GM10266 (cell line): ENCODE results near the gene NT5DC1.

Experiments used
- DNase-seq: peaks from one replicate; pipeline ENCODE4 v3.0.0; 2012; ENCODE audit errors: extremely low spot score
- TF ChIP-seq, protein P1 (sequence below): IDR thresholded peaks from 2 replicates; pipeline ENCODE4 v1.5.1; 2012; ENCODE audit warnings: mild to moderate bottlenecking, low read depth; ENCODE audit not compliant: control insufficient read depth, insufficient read depth; ENCODE audit errors: missing control alignments

NT5DC1 gene

DNA sequence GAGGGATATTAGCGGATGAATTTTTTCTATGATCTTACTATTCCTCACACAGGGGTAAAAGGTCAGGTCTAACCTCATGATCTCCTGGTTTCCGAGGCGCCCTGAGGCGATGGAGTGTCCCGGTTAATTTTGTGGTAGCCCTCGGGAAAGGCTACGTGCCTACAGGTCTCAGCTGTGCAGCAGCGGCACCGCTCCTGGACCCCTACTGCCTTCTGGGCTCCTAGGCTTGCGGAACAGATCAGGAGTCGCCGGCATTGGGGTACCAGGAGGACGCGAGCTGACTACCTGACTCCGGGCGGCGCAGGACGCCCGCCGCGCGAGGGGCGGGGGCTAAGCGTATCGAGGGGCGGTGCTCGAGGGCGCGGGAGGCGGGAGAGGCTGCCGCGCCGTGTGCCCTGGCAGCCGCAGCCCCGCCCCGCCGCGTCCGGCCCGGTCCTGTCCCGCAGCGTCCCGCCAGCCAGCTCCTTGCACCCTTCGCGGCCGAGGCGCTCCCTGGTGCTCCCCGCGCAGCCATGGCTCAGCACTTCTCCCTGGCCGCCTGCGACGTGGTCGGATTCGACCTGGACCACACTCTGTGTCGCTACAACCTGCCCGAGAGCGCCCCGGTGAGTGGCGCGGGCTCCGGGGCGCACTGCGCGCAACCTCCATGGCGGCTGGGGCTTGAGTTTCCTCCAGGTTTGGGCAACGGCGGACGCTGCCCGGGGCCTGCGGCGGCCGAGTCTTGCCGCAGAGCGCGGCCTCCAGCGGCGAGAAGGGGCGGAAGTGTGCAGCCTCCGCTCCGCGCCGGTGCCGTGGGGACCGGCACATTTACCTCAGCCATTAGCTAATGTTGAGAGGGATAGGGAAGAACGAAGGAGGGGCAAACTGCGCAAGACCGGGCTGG is at the start of gene NT5DC1:
TSS of gene NT5DC1 (plus strand) at position 435 of the 883 bp plus-strand sequence. CDS start at position 513, 78 bp downstream.
- DNase-seq = peak; percentile 90
- TF ChIP-seq, protein P1, sequence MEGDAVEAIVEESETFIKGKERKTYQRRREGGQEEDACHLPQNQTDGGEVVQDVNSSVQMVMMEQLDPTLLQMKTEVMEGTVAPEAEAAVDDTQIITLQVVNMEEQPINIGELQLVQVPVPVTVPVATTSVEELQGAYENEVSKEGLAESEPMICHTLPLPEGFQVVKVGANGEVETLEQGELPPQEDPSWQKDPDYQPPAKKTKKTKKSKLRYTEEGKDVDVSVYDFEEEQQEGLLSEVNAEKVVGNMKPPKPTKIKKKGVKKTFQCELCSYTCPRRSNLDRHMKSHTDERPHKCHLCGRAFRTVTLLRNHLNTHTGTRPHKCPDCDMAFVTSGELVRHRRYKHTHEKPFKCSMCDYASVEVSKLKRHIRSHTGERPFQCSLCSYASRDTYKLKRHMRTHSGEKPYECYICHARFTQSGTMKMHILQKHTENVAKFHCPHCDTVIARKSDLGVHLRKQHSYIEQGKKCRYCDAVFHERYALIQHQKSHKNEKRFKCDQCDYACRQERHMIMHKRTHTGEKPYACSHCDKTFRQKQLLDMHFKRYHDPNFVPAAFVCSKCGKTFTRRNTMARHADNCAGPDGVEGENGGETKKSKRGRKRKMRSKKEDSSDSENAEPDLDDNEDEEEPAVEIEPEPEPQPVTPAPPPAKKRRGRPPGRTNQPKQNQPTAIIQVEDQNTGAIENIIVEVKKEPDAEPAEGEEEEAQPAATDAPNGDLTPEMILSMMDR = peak; percentile 44

DNA sequence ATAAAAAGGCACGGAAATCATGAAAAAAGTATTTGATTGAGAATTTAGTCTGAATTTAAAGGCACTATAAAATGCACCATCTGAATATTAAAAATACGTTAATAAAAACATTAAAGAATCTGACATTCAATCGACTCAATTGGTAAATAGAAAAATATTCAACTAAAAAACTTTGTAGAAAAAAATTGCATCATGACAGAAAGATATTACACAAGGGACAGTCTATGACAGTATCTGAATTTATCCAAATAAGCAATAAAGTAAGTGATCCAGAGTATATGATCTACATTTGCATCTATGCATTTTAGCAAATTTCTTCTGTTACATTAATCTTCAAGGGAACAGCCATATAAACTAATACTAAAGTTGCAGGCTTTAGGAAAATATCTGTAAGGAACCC is 49.4 kb upstream of the NT5DC1 start:
- TF ChIP-seq, protein P1 = no peak
- no peak for DNase-seq

DNA sequence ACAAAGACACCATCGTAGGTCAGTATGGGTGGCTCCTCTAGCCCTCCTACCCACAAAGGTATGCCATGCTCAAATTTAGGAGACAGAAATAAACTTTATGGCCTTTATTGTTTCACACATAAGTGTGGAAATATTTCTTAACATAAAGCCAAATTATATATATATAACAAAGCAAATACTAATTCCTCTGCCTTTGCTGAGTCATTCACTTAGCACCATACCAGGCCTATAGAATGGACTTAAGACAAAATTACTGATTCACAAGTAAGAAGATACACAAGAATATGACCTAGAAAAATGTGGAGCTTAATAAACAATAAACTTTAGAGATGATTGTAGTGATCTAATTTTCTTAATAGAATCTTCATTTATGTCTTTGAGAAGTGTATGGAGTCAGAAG is 45.1 kb upstream of the NT5DC1 start:
- TF ChIP-seq, protein P1 = no peak
- no peak for DNase-seq

DNA sequence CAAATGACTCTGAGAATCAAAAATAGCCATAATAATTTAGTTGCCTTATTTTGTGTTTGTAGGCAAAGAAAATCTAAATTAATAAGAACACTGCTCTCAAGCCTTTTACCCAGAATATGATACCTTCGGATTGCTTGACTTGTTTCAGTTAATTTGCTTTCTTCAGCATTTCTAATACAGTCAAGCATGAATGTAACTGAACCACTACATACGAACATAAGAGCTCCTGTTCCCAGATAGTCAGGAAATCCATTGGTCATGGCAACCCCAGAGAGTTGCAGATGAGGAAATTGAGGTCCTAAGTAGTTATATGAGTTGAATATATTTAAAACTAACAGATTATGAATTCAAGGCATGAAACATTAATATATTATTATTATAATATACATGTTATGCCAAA is 42.9 kb upstream of the NT5DC1 start:
- no peak for DNase-seq

DNA sequence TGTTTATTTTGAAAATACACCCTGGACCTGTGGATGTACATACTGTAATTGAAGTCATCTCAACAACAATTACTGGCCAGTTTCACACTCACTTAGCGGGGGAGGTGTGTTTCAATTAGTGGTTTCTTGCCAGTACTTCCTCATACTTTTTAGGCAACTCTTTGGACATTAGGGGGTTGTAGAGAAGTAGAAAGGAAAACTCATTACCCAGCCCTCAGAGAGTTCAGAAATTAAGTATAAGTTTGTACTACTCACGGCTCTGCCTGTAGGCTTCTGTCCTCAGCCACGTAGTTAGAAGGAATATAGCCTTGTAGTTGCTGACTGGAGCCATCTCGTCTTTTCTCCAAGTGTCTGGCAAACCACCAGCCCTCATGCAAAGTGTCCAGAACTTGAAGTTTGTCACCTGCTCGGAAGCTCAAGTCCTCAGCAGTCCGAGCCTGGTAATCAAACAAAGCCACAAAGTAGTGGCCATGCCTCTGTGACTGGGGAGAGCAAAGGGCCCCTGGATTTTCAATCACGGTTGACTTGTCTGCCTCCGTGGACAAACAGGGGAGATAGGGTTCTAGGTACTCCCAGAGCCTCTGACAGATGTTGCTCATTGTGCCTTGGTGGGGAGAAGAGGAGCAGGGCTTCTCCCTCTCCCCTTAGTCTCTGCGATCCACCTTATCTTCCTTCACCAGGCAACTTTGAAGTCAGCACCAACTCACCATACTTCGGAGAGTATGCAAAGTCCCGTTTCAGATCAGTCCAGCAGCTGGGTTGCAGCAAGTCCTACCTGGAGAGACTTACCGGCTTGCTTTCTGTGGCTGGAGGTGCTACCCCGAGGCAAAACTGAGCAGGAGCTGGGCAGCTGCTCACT is 40.7 kb upstream of the NT5DC1 start:
- TF ChIP-seq, protein P1 = no peak
- DNase-seq = no peak

More for the DNA sequence above, 42.9 kb upstream of the NT5DC1 start:
- TF ChIP-seq, protein P1 = no peak

DNA sequence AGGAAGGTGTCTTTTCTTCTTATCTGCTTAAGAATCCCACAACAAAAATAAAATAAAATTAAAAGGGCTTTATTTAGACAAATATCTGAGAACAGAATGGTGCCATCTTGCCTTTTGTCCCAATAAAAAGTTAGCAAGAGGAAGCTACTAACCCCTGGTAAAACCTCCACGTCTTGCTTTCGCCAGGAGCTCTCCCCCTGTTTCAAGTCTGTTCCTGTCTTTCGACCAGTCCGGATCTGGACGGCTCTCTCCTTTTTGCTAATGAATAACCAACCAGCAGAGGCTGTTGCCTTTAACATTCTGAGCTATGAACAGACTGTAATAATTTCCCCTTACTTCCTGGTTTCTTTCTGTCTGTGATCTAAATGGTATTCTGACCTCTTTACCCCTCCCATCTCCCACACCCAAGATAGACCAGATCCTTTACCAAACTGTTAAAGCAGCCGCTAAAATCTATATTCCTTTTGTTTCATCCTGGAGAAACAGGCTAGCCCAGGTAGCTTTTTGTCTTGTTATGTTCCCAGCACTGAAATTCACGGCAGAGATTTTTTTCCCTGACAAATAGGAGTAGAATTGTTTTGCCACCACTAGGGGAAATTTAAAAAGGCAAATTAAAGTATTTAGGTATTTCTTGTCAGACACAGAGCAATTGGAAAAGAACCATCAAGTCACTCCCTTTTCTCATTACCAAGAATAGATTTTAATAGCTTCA is 39.9 kb upstream of the NT5DC1 start, which contains the start of gene FRK:
TSS of gene FRK (minus strand) at position 320 of the 712 bp plus-strand sequence. CDS start 580 bp downstream, outside the sequence.
- no peak for DNase-seq
- TF ChIP-seq, protein P1 = no peak
